Measurements from ENCODE around the gene ZNF277.

DNA sequence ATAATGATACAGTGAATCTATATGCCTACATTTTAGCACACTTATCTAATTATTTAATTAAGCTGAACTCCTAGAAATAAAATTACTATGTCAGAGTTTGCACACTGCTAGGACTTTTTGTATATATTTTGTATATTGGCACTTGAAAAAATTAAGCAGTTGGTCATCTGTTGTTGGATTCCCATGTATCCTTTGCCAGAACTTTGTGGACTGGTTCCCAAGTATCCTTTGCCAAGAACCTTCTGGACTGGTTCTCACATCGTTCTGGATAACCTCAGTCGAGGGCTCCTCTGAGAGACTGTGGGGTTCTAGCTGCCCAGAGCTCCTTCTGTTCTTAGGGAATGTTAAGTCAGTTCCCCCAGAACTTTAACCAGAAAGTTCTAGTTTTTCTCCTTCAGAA is 135.0 kb downstream of the ZNF277 start:
- TF ChIP-seq, protein P1, sequence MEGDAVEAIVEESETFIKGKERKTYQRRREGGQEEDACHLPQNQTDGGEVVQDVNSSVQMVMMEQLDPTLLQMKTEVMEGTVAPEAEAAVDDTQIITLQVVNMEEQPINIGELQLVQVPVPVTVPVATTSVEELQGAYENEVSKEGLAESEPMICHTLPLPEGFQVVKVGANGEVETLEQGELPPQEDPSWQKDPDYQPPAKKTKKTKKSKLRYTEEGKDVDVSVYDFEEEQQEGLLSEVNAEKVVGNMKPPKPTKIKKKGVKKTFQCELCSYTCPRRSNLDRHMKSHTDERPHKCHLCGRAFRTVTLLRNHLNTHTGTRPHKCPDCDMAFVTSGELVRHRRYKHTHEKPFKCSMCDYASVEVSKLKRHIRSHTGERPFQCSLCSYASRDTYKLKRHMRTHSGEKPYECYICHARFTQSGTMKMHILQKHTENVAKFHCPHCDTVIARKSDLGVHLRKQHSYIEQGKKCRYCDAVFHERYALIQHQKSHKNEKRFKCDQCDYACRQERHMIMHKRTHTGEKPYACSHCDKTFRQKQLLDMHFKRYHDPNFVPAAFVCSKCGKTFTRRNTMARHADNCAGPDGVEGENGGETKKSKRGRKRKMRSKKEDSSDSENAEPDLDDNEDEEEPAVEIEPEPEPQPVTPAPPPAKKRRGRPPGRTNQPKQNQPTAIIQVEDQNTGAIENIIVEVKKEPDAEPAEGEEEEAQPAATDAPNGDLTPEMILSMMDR (IDR thresholded peaks at IDR 0.05; ENCODE audit: low read depth, low read length, poor library complexity, severe bottlenecking), result no peak
- no peak for TF ChIP-seq EZH2phosphoT487 (IDR thresholded peaks at IDR 0.05; ENCODE audit: borderline replicate concordance, low read length)

Measured in DOHH2 (cell line).